NOMO-1 treated with dmso at 0.1 percent for 144 hours (cell line): ENCODE results near the gene FHIT.

Experiments
- DNase-seq: peaks from one replicate; lab custom pipeline; 2025; ENCODE audit not compliant: unreplicated experiment; lab: John Stamatoyannopoulos, UW

FHIT gene

DNA sequence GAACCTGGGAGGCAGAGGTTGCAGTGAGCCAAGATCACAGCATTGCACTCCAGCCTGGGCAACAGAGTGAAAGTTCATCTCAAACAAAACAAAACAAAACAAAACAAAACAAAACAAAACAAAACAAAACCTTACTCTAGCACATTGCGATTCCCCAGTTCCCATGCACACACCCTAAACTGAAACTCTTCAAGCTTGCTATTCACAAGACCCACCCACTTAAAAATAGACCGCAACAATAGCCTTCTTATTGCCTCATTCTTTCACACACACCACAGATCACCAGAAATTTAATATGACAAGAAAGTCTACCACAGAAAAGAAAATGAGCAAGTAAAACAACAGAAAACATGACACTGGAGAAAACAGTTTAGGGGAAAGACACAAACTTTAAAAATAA is 598.4 kb downstream of the FHIT start:
- DNase-seq = no peak

DNA sequence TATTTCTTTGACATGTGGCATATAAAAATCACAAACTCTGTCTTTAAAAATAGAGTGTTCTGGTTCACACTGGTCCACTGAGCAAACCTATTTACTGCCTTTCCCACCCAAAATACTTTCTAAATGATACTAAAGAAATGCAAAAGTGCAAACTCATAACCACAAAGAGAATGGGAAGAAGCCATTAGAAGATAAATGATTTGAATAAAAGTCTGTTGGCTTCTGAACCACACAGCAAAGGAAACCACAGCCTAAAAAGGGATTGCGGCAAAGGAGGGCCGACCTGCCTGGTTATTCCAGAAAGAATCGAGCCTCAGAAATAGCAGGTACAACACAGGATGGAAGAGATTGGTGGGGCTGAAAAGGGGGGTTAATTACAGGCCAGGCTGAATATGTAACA is 599.5 kb downstream of the FHIT start:
- DNase-seq = no peak

DNA sequence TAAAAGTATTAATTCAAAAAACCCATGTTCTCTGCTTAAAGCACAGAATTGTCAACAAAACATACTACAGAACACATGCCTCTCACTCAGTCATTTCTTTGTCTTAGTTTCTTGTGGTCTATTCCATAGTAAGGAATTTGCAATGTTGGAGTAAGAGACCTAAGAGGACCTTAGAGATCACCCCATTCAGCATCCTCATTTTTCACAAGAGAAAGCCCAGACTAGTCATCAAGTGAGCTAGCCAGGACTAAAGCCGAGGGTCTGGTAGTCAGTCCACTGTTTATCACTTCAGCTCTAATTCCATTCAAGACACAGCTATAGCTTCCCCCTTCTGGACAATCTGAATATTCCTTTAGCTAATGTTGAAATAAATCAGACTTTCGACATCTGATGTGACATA is 601.1 kb downstream of the FHIT start:
- no peak for DNase-seq

DNA sequence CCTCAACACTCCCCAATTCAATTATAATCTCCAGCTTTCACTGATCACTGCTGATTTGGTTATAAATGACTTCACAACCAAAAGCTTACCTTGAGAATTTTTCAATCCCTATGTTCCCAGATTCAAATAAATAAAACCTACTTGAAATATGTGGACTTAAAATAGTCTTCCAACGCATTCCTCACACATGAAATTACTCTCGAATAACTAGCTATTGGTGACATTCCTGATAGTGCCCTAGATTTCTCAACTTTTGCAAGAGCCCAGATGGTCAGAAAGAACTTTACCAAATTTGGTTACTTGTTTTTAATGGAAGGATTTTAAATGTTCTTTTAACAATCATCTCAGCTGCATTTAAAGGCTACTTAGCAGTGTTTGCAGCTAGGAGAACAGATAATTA is 605.5 kb downstream of the FHIT start:
- no peak for DNase-seq

DNA sequence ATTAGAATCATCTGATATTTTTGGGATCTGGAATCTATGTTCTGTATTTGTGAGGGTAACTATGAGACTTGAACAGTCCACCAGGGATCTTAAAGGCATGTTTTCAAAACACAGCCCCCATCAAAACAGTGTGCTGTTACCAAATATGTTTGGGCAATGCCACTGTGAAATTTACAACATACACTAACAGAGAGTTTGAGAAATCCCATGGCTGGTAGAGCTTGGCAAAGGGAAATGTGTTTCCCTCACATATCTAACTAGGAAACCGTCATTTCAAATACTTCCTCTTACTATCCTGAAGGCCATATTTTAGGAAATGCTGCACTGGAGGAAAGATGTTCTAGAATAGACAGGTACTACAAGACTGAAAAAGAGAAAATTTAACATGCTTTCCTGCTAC is 607.4 kb downstream of the FHIT start:
- DNase-seq = no peak

DNA sequence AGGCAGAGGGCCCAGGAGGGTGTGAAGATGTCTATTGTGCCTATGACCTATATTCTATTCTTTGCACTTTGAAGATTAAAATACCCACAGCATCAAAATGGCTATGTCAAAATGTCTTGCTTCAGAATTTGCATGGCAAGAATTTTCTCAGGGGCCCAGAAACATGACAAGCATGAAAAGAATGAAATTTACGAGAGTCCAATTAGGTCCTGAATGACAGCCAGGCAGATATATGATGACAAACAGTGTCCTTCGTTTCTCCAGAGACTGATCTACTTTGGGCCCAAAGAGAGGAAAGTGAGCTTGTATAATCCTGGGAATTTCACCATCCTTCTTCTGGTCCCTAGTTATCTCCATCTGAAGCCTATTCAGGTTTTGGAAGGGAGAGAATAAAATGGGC is 609.9 kb downstream of the FHIT start:
- no peak for DNase-seq

DNA sequence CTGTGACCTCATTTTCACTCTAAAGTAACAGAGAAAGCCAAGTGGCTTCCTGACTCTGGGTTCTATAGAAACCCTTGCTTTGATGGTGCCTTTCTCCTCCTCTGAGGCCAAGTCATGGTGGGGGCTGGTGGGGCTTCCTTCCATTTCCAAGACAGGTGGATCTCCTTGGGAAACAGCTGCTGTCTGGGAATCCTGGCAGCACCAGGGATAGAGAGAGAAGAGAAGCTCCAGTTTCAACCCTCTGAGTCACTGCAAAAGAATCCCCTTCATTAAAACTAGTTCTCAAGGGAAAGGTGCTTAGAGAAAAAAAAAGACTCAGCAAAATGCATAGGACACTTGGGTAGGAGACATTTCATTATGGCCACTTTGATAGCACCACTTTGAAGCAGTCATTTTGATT is 614.4 kb downstream of the FHIT start:
- DNase-seq = no peak

DNA sequence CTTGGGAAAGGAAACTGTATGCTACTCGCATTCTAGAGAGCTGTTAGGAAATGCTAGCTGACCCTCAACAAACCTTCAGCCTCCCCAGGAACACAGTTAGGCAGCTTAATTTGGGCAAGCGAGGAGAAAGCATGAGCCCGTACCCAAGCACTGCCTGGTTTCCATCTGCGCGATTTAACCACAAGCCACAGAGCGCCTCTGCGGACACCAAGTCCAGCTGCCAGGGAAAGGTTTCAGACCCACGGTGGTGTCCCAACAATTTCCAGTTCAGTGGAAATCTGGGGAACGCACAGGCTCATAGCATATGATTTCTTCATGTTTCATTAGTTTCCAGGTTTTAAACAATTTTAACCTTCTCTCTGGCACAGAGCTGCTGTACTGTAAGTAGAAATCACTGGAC is 617.6 kb downstream of the FHIT start:
- DNase-seq = no peak

DNA sequence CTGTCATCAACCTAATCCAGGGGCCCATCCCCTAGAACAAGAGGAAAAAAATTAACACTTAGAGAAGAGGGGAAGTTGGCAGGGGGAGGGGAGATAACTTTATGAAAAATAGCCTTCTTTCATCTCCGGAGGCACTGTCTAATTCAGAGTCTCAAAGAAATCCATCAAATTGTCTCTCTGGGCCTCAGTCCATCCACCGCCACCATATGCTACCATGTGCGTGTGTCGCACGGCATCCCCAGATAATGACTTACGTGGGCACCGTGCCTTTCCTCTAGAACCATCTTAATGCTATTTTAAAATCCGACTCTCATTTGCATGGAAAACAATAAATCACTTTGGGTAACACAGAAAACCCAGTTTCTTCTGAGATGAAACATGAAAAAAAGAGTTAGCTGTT is 619.7 kb downstream of the FHIT start:
- DNase-seq = no peak

DNA sequence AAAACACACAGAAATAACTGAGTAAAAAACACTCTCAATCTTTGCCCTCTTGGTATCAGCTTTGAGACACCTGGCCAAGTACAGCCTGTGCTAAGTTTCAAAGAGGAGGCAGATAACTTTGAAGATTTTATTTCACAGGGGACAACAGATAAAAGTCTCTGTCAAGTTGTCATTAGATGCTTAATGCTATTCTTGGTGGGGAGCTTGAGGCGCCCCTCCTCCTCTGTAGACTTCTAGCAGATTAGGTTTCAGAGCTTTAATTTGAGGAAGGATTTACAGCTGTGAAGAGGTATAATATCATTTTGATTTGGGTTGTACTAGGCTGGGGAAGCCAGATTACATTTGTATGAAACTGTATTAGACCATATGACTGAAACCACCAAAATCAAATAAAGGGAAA is 620.3 kb downstream of the FHIT start:
- DNase-seq = no peak

DNA sequence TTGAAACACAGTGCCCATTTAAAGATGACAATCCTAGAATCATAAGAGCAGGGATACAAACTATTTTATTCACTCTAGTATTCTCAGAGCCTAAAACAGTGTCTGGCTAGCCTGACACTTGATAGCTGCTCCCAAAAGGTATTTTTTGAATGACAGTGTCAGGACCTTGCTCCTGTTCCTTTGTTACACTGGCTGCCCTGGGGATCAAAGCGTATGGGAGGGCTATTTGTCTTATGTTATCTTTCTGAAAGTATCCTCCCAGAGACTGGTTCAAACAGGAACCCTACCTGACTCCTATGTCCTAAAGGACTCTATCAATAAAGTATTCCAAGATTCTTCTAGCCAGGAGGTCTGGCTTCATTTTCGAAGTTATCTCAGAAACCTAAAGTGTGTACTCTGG is 621.4 kb downstream of the FHIT start:
- DNase-seq = no peak

DNA sequence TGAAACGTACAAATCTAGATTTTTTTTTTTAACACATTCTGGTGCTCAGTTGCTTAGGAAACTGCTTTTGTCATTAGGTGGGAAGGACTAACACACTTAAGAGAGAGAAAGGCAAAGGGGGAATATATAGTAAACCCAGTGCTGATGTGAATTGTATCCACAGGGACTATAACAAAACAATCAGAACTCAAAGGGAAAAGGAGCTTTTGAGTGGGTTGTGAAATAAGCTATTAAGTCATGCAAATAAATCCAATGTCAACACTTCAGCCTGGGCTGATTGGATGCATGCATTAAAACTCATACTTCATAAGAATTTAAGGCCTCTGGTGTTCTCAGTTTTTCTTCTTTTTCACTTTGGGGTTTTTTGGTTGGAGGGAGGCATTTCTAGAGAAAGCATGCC is 628.9 kb downstream of the FHIT start:
- no peak for DNase-seq

DNA sequence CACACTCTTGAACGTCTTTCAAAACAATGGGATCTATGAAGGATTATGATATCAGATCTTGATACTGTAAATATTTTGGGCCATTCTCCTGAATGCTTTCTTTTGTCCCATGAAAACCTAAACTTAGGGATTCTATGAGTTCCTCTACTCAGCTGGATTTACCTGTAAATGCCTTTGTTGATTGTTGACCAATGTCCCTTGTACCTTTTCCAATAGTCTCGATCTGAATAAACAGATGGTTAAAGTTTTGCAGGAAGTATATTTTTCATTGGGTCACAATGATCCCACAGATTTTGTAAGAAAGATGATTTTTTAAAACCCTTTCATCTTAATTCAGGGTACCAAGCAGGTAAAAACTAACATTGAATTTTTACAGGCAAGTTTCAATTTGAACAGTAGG is 634.1 kb downstream of the FHIT start:
- no peak for DNase-seq

DNA sequence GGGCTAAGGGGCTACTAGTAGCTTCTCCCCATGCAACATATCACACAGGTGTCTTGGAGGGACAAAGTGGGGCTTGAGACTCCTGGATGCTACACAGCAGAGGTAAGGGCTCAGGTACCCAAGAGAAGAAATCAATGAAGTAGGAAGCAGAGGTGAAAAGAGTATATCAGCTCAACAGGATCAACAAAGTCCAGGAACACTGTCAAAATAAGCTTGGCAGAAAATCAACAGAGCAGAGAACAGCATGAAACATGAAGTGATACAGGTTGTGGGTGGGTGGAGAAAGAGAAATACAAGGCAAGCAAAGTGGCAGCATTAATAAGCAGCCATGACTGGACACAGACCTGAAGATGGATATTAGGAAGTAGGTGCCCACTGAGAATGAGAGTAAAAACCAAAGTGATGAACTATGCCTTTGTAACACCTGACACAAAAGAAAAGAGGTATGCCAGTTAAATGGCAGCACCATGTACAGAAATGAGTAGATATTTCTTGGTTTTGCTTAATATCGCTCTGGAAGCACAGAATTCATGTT is 637.4 kb downstream of the FHIT start:
- no peak for DNase-seq

DNA sequence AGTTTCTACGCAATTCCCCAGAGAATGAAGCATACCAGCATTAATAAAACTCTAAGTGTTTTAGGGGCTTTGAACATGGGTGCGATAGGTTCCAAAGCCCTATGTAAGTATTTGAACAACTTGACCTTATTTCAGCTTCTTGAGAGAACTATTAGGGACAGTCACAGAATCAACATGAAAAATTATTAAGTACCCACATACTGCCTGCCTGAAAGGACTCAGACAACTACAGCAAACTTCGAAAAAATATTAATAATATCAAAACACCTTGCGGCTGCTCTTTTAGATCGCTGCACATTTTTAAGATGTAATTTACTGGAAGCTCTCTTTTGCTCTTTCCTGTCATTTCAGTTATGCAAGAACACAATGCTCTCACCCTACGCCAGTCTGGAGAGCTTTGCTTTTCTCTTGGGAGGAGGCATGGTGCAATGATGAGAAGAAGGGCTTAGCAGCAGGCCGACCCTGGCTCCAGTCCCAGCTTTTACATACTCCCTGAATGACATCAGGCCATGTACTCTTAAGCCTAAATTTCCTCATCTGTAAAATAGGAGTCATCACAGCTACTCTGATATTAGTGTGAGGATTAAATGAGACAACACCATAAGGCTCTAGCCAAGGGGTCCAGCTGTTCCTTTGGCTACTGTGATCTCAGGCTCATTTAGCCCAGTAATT is 640.7 kb downstream of the FHIT start:
- DNase-seq = no peak

DNA sequence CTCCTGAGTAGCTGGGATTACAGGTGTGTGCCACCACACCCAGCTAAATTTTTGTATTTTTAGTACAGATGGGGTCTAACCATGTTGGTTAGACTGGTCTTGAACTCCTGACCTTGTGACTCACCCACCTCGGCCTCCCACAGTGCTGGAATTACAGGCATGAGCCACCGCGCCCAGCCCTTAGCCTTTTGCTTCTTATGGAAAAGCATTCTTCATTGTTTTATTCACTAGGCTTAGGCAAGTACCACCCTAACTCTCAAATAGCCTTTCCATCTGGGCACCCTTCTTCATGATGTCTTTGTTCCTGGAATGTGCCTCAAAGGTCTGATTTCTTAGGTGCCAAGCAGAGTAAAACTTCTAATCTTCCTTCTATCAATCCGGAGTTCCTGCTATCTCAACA is 641.8 kb downstream of the FHIT start:
- DNase-seq = no peak

DNA sequence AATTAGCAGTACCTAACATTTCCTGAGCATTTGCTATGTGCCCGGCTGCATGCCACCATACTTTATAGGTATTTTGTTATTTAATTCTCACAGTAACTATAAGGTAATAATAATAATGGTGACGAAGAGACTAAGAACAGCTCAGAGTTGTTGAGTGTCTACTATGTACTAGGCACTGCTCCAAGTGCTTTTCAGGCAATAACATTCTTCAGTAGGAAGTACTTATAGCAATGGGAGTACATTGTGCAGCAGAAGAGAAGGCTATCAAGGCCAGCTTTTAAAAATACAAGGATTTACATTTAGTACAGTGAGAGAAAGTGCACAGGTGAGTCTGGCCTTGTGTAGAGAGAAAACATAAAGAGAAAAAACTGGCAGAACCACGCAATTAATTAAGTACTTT is 647.4 kb downstream of the FHIT start:
- DNase-seq = no peak

DNA sequence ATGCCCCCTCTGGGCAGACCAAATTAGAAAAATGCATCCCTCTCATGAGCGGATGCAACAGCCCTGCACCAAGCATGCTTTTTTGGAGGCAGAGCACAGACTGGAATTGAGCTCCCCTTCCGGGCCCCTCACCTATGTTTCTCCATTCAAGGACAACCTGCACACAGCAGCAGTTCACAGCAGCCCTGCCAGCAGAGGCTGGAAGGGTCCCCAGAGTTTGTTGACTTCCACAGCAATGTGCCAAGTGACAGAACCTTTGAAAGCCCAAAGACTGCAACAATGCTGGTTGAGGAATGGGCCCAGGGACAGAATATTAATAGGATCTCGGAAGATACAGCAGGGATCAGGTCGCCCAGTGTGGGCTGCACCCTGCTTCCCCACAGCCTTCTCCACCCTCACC is 650.4 kb downstream of the FHIT start:
- no peak for DNase-seq

DNA sequence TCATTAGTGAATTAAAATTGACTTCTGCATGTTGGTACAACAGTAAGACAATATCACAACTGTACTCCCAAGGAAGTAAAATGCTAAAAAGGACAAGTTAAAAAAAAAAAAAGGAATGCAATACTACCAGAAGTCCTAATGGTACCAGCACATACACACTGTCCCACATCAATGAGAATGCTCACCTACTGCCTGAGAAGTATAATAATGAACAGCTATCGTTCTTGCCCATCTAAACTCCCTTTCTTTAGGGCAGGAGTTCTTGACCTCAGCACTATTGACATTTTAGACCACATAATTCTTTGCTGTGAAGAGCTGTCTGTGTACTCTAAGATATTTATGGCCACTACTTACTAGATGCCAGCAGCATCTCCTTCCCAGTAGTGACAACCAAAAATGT is 651.7 kb downstream of the FHIT start:
- DNase-seq = no peak

DNA sequence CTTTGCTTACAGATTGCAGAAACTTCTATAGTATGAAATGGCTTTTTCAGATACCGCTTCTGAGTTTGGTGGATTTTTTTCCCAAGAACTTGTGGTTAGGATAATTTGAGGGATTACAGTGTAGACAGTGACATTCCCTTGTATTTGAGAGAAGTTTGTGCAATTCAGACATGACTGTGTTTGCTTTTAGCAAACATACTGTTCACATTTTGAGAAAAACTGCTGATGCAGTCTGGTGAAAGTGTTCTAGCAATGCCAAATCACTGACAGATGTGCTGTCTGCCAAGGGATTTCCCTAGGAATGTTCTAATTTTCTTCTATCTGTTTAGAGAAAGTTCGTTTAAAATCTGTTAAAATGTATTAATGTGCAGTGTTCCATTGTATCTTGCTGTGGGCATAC is 652.6 kb downstream of the FHIT start:
- DNase-seq = no peak

DNA sequence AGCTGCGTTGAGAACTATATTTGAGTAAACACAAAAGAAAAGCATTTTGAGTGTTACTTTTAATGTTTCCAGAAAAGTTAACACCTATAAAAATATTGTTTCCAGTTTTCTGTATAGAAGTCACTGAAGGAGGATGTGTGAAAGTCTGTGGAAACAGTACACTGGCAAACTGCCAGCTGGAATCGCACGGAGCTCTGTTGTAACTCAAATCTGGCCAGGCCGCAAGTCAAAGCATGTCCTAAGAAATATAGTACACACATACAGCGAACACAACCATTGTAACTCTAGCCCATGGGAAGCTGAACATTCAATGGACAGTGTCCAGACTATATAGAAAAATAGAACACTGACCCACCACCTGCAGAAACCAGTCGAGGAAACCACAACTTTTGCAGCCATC is 657.2 kb downstream of the FHIT start:
- peak; percentile 64 for DNase-seq

DNA sequence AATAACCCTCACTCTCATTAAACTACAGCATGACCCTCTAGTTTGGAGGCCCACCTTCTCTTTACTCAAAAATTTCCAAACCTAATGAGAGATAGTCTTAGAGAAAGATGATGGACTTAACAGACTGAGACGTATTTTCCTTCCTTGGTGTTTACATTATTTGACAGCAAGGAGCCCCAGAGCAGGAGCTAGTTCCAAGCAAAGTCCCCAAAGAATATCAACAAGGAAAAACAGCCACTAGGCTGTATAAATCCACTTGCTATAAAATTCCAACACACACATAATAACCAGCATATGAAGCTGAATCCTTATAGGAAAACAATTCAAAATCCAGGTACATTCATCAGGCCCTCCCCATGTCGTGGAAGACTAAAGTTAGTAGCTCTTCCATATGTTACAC is 660.0 kb downstream of the FHIT start:
- DNase-seq = no peak

DNA sequence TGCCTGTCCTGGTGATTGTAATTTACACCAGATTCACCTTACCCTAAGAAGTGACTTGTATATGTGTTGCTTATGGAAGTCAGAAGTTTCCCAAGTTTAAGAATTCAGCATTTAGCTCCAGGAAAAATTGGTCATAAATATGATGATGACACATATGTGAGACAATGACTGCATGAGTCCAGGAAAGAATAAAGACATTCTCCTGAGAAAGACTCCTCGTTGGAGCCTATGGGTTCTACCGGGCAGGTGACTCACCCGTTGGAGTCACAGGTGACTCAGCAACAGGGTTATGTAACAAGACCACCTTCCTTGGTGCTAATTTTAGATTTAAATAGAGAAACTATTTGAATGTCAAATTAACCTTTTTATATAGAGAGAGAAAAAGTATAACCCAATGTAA is 662.4 kb downstream of the FHIT start:
- DNase-seq = no peak

DNA sequence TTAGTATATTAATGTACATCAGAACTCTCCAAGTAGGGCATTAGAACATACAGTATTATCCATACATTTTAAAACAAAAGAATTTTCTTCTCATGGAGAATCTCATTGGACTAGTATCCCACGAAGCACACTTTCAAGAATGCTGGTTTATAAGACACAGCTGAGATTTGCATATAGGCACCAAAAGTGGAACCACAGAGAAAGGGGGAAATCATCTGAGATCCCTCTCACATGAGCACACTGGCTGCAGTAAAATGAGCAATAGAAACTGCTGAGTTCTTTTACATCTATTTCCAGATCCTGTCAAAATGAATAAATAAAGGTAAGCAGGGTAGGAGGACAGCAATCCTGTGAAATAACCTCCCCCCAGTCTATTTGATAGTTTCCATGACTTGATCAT is 665.3 kb downstream of the FHIT start:
- no peak for DNase-seq
